ENCODE results near the gene RND3. TPM values are rescaled to one million over a fixed set of nuclear protein-coding genes. Genes with fewer than 3 reads are reported as not detected.

Gene RND3
- total RNA-seq, 1 donor from 2014 or later = 161 TPM

DNA sequence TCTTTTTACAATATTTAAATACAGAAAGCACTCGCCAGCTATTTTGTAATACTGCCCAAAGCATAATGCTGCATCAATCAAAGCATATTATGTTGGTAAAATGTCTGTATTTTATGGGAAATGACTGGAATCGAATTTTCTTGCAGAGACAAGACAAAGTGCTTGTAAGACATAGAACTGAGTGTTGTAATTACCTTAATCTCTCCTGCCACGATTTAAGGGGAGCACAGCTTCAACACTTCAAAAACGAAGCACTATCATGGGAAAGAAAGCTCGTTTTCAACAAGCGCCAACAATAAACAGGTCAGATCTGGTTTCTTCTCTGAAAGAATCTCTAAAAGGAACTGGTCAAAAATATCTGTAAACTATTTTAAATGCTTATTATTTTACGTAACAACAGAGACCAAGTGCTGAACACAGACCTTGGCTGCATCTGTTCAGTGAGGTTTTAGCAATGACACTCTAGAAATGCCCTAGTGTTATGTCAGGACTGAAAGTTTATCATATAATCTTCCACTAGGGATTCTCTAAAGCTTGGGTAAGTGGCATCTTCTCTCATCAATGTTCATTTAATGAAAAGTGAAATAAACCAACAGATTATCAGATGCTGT lies 19.0 kb downstream of the RND3 start:
- Mint-ChIP-seq H3K27me3 (no peaks in the 10 kb centered on the region), H3K9me3 (peaks cover 5% of the 10 kb centered on the region), H3K4me3 (no peak overlapping the region), H3K4me1 (ENCODE audit: unreplicated experiment) (peaks cover 74% of the 10 kb centered on the region), H3K27ac (peak overlapping the region; percentile 76), H3K36me3 (peaks cover 54% of the 10 kb centered on the region)
- DNase-seq (ENCODE audit: extremely low spot score, unreplicated experiment) = no peak
- TF ChIP-seq CTCF (conservative IDR thresholded peaks at IDR 0.05) = no peak

- H3K27me3 Mint-ChIP-seq = no peaks in the 10 kb centered on the region
- peaks cover 5% of the 10 kb centered on the region for H3K9me3 Mint-ChIP-seq
- no peak for DNase-seq (ENCODE audit: extremely low spot score, unreplicated experiment)
- no peak for TF ChIP-seq CTCF (conservative IDR thresholded peaks at IDR 0.05)
- H3K36me3 Mint-ChIP-seq = peaks cover 45% of the 10 kb centered on the region
- peak overlapping the region; percentile 83 for H3K27ac Mint-ChIP-seq
- H3K4me1 Mint-ChIP-seq (ENCODE audit: unreplicated experiment) = peaks cover 71% of the 10 kb centered on the region
- peak overlapping the region; percentile 42 for H3K4me3 Mint-ChIP-seq
Observed at GRCh38 chr2:150467621-150467963, 19.9 kb downstream of the RND3 start.

DNA sequence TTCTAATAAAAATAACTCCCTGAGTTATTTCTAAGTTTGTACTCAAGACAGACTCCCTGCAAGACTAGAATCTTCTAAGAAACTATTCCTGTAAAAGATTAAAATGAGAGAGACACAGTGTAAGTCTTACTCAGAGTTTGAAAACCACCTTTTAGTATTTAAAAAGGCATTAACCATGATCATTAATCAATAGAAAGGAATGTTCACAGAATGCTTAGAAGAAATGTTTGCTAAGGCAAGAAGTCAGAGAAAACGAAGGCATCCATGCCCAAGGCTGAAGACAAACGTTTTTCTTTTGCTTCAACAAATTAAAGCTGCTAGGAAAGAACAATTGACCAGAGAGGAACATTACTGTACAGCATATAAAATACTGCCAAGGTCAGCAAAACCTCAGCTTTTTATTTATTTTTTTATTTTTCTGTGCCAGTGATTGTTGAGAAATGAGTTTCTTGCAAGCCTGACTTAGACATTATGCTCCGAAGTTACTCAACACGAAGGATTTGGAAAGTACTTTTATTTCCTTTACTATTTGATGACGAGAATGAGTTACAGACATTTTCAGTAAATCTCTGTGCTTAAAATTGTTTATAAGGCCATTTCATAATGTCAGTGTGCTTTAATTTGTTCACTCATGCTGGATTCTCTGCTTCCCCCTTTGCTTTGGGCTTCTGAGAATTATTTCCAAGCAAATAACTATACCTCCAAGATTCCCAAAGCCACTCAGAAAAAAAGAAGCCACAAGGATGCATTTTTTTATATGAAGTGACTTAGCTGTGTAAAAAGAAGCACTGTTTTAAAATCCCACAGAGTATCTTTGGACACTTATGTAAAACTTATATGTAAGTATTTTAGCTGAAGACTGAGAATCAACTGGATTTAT lies 20.5 kb downstream of the RND3 start:
- Mint-ChIP-seq H3K4me3 (peak overlapping the region; percentile 46), H3K9me3 (peaks cover 5% of the 10 kb centered on the region), H3K36me3 (peaks cover 39% of the 10 kb centered on the region), H3K4me1 (ENCODE audit: unreplicated experiment) (peaks cover 66% of the 10 kb centered on the region), H3K27ac (peak overlapping the region; percentile 83), H3K27me3 (no peaks in the 10 kb centered on the region)
- DNase-seq (ENCODE audit: extremely low spot score, unreplicated experiment) = no peak
- TF ChIP-seq CTCF (conservative IDR thresholded peaks at IDR 0.05) = no peak

DNA sequence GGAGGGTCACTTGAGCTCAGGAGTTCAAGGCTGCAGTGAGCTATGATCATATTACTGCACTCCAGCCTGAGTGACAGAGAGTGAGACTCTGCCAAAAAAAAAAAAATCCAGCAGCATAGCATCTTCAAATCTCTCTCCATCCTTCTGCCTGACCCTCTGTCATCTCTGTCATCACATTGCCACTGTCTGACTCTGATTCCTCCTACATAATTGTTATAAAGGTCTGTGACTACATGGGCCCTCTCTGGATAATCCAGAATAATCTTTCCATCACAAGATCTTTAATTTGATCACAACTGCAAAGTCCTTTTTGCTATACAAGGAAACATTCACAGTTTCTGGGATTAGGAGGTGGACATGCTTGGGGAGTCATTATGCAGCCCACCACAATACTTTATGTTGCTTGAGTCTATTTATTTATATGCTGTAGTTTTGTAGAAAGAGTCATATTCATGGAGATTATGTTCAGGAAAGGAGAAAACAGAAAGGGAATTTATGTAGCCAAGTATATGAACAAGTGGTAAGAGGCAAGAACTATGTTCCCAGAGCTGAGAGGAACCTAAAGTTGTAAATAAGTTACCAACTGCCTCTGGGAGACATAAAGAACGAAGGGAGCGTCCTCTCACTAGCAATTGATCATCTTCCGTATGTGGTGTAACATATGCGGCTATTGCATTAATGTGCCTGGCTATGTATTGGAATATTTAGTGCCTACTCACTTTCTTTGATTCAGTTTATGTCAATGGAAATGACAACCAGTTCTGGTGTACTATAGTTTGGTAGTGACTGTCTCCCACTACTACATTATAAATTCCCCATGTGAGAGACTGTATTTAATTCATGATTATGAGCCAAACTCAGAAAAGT lies 21.5 kb downstream of the RND3 start:
- Mint-ChIP-seq H3K27me3 (no peaks in the 10 kb centered on the region), H3K36me3 (peaks cover 28% of the 10 kb centered on the region), H3K4me1 (ENCODE audit: unreplicated experiment) (peaks cover 55% of the 10 kb centered on the region), H3K27ac (peak overlapping the region; percentile 83), H3K4me3 (no peak overlapping the region), H3K9me3 (peaks cover 5% of the 10 kb centered on the region)
- DNase-seq (ENCODE audit: extremely low spot score, unreplicated experiment) = no peak
- TF ChIP-seq CTCF (conservative IDR thresholded peaks at IDR 0.05) = no peak

- Mint-ChIP-seq H3K9me3 (no peaks in the 10 kb centered on the region), H3K4me1 (ENCODE audit: unreplicated experiment) (peaks cover 47% of the 10 kb centered on the region), H3K27ac (peak overlapping the region; percentile 14), H3K36me3 (peaks cover 19% of the 10 kb centered on the region), H3K4me3 (no peak overlapping the region), H3K27me3 (no peaks in the 10 kb centered on the region)
- TF ChIP-seq CTCF (conservative IDR thresholded peaks at IDR 0.05) = no peak
- DNase-seq (ENCODE audit: extremely low spot score, unreplicated experiment) = no peak
Observed at GRCh38 chr2:150464986-150465385, 22.5 kb downstream of the RND3 start.

Measured in type B pancreatic cell (in vitro differentiated cells).